ENCODE results near the gene WDPCP. TPM values are rescaled to one million over a fixed set of nuclear protein-coding genes. Genes with fewer than 3 reads are reported as not detected.
"Not testable (repeated sequence)": the region's sequence is repeated elsewhere in the genome, so short reads cannot be mapped to it uniquely, and the experiment has no call there.

Gene WDPCP
- total and polyA plus RNA-seq, 2 of the 13 experiments (the other 11 are each of a cell fraction or from before 2014, with no cell fraction given) = 2.9 to 5.2 TPM

GRCh38 chr2:63477686-63478085, 110.6 kb downstream of the WDPCP start:
- no TSS peak for BruUV-seq (replicated peaks)

DNA sequence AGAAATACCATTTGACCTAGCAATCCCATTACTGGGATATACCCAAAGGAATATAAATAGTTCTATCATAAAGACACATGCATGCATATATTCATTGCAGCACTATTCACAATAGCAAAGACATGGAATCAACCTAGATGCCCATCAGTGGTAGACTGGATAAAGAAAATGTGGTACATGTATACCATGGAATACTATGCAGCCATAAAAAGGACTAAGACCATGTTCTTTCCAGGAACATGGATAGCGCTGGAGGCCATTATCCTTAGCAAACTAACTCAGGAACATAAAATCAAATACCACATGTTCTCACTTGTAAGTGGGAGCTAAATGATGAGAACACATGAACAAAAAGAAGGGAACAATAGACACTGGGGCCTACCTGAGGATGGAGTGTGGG, 119.0 kb downstream of the WDPCP start:
- intact Hi-C loops (cut with micrococcal nuclease; ENCODE audit: unreplicated experiment); DNase-seq (ENCODE audit: low spot score); H3K9ac ChIP-seq (ENCODE audit: insufficient read depth, low read depth, low read length); BruUV-seq (replicated peaks); POLR2A ChIA-PET; H3K27ac ChIP-seq (ENCODE audit: extremely low read length, insufficient read depth, low read length); H4K20me1 ChIP-seq (ENCODE audit: insufficient read depth, low read length); FAIRE-seq; H3K4me3 ChIP-seq (replicated peaks in 1 of 3; ENCODE audit: insufficient read depth in 1 of 3, low read depth in 2 of 3, low read length in 3 of 3); H3K4me1 ChIP-seq (ENCODE audit: insufficient read depth, low read length); in situ Hi-C loops (cut with HindIII; ENCODE audit: extremely low pct_ligation_motif_present, low pct_unique_long_range_greater_than_20kb); H3K9me3 ChIP-seq (ENCODE audit: low read length); H3K4me2 ChIP-seq (ENCODE audit: low read depth, low read length); H3K27me3 ChIP-seq (ENCODE audit: control insufficient read depth in 1 of 2, insufficient read depth in 2 of 2, low read length in 2 of 2); H2AFZ ChIP-seq (ENCODE audit: low read length); ATAC-seq; H3K79me2 ChIP-seq (ENCODE audit: insufficient read depth, low read length); CTCF ChIA-PET (ENCODE audit: low intra/inter-chr PET ratio, low total read pairs); H3K36me3 ChIP-seq (replicated peaks in 1 of 2; ENCODE audit: control insufficient read depth in 1 of 2, insufficient read depth in 2 of 2, low read length in 2 of 2): not testable (repeated sequence)
- WGBS (ENCODE audit: low lambda C conversion rate) = 91% methylated on average over 1 of the region's 1 CpG

More at GRCh38 chr2:63477686-63478085, 110.6 kb downstream of the WDPCP start:
- H3K27ac ChIP-seq (ENCODE audit: extremely low read length, insufficient read depth, low read length) = no peak overlapping the region
- no peaks in the 10 kb centered on the region for H3K79me2 ChIP-seq (ENCODE audit: insufficient read depth, low read length)
- H3K36me3 ChIP-seq (replicated peaks in 1 of 2; ENCODE audit: control insufficient read depth in 1 of 2, insufficient read depth in 2 of 2, low read length in 2 of 2) = no peaks in the 10 kb centered on the region
- TF ChIP-seq ZNF7 (CRISPR knock-in tag; IDR thresholded peaks at IDR 0.05) = no peak
- no peak for TF ChIP-seq ZBTB1 (CRISPR knock-in tag; IDR thresholded peaks at IDR 0.05; ENCODE audit: borderline replicate concordance)
- no peak for TF ChIP-seq MIXL1 (CRISPR knock-in tag; IDR thresholded peaks at IDR 0.05)
- TF ChIP-seq SOX13 (IDR thresholded peaks at IDR 0.05) = no peak
- TF ChIP-seq SOX13 (CRISPR knock-in tag; conservative IDR thresholded peaks at IDR 0.05 in 1 of 2, IDR thresholded peaks at IDR 0.05 in 1 of 2) = no peak
- TF ChIP-seq PHF20 (CRISPR knock-in tag; IDR thresholded peaks at IDR 0.05) = no peak
- TF ChIP-seq NCOA5 (CRISPR knock-in tag; IDR thresholded peaks at IDR 0.05) = no peak
- TF ChIP-seq, protein P1, sequence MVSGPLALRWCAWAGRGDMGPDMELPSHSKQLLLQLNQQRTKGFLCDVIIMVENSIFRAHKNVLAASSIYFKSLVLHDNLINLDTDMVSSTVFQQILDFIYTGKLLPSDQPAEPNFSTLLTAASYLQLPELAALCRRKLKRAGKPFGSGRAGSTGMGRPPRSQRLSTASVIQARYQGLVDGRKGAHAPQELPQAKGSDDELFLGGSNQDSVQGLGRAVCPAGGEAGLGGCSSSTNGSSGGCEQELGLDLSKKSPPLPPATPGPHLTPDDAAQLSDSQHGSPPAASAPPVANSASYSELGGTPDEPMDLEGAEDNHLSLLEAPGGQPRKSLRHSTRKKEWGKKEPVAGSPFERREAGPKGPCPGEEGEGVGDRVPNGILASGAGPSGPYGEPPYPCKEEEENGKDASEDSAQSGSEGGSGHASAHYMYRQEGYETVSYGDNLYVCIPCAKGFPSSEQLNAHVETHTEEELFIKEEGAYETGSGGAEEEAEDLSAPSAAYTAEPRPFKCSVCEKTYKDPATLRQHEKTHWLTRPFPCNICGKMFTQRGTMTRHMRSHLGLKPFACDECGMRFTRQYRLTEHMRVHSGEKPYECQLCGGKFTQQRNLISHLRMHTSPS (CRISPR knock-in tag; IDR thresholded peaks at IDR 0.05; ENCODE audit: low read depth) = no peak
- no peak for TF ChIP-seq BCL6 (CRISPR knock-in tag; IDR thresholded peaks at IDR 0.05)
- no peak for TF ChIP-seq ZNF383 (CRISPR knock-in tag; IDR thresholded peaks at IDR 0.05; ENCODE audit: borderline replicate concordance)
- no peak for TF ChIP-seq ZNF580 (CRISPR knock-in tag; IDR thresholded peaks at IDR 0.05; ENCODE audit: borderline replicate concordance, low read depth)
- no peak for TF ChIP-seq HOXA3 (CRISPR knock-in tag; IDR thresholded peaks at IDR 0.05)
- no peak for TF ChIP-seq ZBTB37 (CRISPR knock-in tag; IDR thresholded peaks at IDR 0.05)
- no peak for TF ChIP-seq TEAD3 (CRISPR knock-in tag; optimal IDR thresholded peaks at IDR 0.05; ENCODE audit: borderline replicate concordance)
- no peak for TF ChIP-seq RBM22 (optimal IDR thresholded peaks at IDR 0.05; ENCODE audit: low read length)
- no peak for TF ChIP-seq CBX5 (CRISPR knock-in tag; IDR thresholded peaks at IDR 0.05; ENCODE audit: borderline replicate concordance)
- TF ChIP-seq, protein P2, sequence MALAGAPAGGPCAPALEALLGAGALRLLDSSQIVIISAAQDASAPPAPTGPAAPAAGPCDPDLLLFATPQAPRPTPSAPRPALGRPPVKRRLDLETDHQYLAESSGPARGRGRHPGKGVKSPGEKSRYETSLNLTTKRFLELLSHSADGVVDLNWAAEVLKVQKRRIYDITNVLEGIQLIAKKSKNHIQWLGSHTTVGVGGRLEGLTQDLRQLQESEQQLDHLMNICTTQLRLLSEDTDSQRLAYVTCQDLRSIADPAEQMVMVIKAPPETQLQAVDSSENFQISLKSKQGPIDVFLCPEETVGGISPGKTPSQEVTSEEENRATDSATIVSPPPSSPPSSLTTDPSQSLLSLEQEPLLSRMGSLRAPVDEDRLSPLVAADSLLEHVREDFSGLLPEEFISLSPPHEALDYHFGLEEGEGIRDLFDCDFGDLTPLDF (CRISPR knock-in tag; IDR thresholded peaks at IDR 0.05) = no peak
- no peak for TF ChIP-seq IRX3 (CRISPR knock-in tag; IDR thresholded peaks at IDR 0.05; ENCODE audit: borderline replicate concordance, low read depth)
- DNase-seq (ENCODE audit: low spot score) = no peak
- FAIRE-seq = no peak
- no peaks in the 10 kb centered on the region for H3K4me1 ChIP-seq (ENCODE audit: insufficient read depth, low read length)
- H3K4me2 ChIP-seq (ENCODE audit: low read depth, low read length) = no peak overlapping the region
- ATAC-seq = no peak
- in situ Hi-C loops (cut with HindIII; ENCODE audit: extremely low pct_ligation_motif_present, low pct_unique_long_range_greater_than_20kb) (no loop called here), intact Hi-C loops (cut with micrococcal nuclease; ENCODE audit: unreplicated experiment) (no loop called here)
- no peak overlapping the region for H3K9ac ChIP-seq (ENCODE audit: insufficient read depth, low read depth, low read length)
- 89% methylated on average over 3 of the region's 3 CpGs for WGBS (ENCODE audit: low lambda C conversion rate)
- H3K9me3 ChIP-seq (ENCODE audit: low read length) = no peaks in the 10 kb centered on the region
- no peaks in the 10 kb centered on the region for H4K20me1 ChIP-seq (ENCODE audit: insufficient read depth, low read length)
- POLR2A ChIA-PET = no interaction called here
- H2AFZ ChIP-seq (ENCODE audit: low read length) = no peak overlapping the region
- H3K4me3 ChIP-seq (replicated peaks in 1 of 3; ENCODE audit: insufficient read depth in 1 of 3, low read depth in 2 of 3, low read length in 3 of 3) = no peak overlapping the region
- CTCF ChIA-PET (ENCODE audit: low intra/inter-chr PET ratio, low total read pairs) = no interaction called here
- H3K27me3 ChIP-seq (ENCODE audit: control insufficient read depth in 1 of 2, insufficient read depth in 2 of 2, low read length in 2 of 2) = no peaks in the 10 kb centered on the region

Measured in HepG2 (cell line).